ENCODE data around the gene TMEM131. TPM values are rescaled to one million over a fixed set of nuclear protein-coding genes. Genes with fewer than 3 reads are reported as not detected.
"Not testable (repeated sequence)": the region's sequence is repeated elsewhere in the genome, so short reads cannot be mapped to it uniquely, and the experiment has no call there.

Gene TMEM131
- total RNA-seq, 2 donors from 2014 or later, result 37.7 to 37.8 TPM

GRCh38 chr2:97712175-97712574 lies 283.6 kb downstream of the TMEM131 start:
- intact Hi-C loops (cut with DNase I), result not testable (repeated sequence)
- DNase-seq (ENCODE audit: low spot score), result peak; percentile 40

GRCh38 chr2:97711394-97711711 lies 284.4 kb downstream of the TMEM131 start:
- intact Hi-C loops (cut with DNase I), result no loop called here
- DNase-seq (ENCODE audit: low spot score), result no peak

- no peak for DNase-seq (ENCODE audit: low spot score)
- intact Hi-C loops (cut with DNase I), result loop anchor here (5.0 to 10.0 kb wide), 2 partner anchors 676 to 1779 kb away; no protein-coding TSS in a partner anchor
Observed at GRCh38 chr2:97708608-97709007, 287.1 kb downstream of the TMEM131 start.

- intact Hi-C loops (cut with DNase I), result loop anchor here (5.0 to 10.0 kb wide), 2 partner anchors 677 to 1779 kb away; no protein-coding TSS in a partner anchor
- DNase-seq (ENCODE audit: low spot score), result peak; percentile 54
Observed at GRCh38 chr2:97708048-97708380, 287.7 kb downstream of the TMEM131 start.

- peak; percentile 77 for DNase-seq (ENCODE audit: low spot score)
- intact Hi-C loops (cut with DNase I), result loop anchor here (5.0 to 10.0 kb wide), 2 partner anchors 677 to 1780 kb away; no protein-coding TSS in a partner anchor
Observed at GRCh38 chr2:97707362-97708047, 288.2 kb downstream of the TMEM131 start.

- intact Hi-C loops (cut with DNase I), result loop anchor here (5.0 to 10.0 kb wide), 2 partner anchors 678 to 1780 kb away; no protein-coding TSS in a partner anchor
- DNase-seq (ENCODE audit: low spot score), result peak; percentile 28
Observed at GRCh38 chr2:97706708-97707345, 288.9 kb downstream of the TMEM131 start.

Other genes starting within 250 kb of the TMEM131 start
- under 1 TPM in 1 of 2 donors, not detected in 1; 0.29 TPM for gene VWA3B, start 91.2 kb upstream of the TMEM131 start, total RNA-seq